ENCODE measurements around the gene CHMP1A.
"Not testable (repeated sequence)": the region's sequence is repeated elsewhere in the genome, so short reads cannot be mapped to it uniquely, and the experiment has no call there.

Gene CHMP1A

DNA sequence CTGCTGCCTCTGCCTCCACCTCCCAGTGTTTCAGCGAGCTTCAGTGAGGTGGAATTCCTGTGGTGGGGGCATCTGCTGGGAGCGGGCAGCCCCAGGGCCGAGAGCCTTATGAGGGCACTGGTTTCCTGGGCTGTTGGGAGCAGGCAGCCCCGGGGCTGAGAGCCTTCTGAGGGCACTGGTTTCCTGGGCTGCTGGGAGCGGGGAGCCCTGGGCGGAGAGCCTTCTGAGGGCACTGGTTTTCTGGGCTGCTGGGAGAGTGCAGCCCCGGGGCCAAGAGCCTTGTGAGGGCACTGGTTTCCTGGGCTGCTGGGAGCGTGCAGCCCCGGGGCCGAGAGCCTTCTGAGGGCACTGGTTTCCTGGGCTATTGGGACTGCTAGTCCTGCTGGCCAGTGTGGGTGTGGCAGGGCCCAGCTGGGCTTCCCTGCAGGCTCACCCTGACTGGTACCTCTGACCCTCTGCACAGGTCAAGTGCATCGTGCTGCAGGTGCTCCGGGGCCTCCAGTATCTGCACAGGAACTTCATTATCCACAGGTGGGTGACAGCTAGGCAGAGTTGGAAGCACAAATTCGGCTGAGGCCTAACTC, 34.6 kb upstream of the CHMP1A start:
- DNase-seq (ENCODE audit: low read depth) = no peak

DNA sequence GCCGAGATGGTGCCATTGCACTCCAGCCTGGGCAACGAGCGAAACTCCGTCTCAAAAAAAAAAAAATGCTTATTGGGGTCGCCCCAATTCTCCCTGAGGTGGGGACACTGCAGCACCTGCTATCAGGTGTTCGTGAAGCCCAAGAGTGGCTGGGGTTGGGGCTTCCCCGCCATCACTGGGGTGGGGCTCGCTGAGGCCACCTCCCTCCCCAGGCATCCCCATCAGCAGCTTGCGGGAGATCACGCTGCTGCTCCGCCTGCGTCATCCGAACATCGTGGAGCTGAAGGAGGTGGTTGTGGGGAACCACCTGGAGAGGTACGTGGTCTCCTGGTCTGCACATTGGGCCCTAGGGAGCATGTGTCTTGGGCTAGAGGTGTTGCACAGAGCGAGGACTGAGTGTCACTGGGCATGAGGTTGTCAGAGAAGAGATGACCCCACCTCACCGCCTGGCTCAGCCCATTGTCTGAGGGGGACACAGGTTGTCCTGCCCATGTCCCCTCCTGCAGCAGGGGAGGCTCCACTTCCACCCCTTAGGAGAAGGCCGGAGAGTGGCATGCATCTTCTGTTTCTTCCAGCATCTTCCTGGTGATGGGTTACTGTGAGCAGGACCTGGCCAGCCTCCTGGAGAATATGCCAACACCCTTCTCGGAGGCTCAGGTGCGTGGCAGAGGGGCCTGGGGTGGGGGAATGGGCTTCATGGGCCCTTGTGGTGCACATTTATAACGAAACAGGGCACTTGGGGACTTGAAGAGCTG, 33.9 kb upstream of the CHMP1A start:
- DNase-seq (ENCODE audit: low read depth) = no peak

DNA sequence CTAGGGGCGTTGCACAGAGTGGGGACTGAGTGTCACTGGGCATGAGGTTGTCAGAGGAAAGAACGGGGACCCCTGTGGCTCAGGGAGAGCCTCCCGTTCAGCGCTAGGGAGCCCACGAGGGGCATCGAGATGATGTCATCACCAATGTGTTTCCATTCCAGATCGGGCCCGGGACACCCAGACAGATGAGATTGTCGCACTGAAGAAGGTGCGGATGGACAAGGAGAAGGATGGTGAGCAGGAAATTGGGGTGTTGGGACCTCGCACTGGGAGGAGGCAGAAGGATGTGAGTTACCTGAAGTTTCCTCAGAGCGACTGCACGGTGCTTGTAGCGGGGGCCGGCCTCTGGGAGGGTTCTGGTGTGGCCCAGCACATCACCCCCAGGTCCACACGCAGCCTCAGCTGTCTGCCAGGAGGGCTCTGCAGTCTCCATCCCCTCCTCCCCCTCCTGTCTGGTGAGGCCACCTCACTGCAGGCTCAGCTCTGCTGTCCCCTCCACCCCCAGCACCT, 32.9 kb upstream of the CHMP1A start:
- no peak for DNase-seq (ENCODE audit: low read depth)

DNA sequence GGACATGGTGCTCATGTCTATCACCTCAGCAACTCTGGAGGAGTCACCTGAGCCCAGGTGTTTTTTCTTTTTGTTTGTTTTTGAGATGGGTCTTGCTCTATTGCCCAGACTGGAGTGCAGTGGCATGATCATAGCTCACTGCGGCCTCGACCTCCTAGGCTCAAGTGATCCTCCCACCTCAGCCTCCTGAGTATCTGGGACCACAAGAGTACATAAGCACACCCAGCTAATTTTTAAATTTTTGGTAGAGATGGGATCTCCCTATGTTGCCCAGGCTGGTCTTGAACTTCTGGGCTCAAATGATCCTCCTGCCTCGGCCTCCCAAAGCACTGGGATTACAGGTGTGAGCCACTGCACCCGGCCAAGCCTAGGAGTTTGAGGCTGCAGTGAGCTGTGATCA, 32.1 kb upstream of the CHMP1A start:
- not testable (repeated sequence) for DNase-seq (ENCODE audit: low read depth)

DNA sequence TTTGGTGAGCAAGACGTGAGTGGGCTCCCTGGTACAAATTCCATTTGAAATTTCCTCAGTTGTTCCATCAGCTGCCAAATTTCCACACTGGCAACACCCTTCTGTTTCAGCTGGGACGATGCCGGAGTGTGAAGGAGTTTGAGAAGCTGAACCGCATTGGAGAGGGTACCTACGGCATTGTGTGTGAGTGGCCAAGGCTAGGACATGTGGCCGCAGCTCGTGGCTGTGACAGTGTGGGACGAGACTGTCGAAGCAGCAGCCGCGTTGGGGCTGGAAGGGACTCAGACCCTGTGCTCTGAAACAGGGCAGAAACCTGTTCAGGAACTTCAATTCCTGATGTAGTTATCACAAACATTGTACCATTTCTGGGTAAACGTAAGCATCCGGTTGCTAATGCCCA, 31.6 kb upstream of the CHMP1A start:
- DNase-seq (ENCODE audit: low read depth) = no peak

DNA sequence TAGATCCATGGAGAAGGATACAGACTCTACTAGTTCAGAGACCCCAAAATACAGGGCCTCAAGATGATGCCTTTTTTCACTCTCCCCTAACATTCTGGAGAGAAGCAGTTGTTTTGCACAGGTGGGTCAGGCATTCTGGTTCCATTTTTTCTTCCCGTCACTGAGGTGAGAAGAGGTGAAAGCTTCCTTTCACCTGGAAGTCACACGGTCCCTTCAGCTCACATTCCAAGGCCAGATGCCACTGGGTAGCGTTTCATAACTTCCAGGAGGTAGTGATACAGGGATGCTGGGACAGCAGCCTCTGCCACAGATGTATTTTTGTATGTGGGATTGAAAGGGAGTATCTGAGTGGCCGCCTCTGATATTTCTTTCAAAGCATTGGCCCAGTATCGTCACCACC, 30.9 kb upstream of the CHMP1A start:
- no peak for DNase-seq (ENCODE audit: low read depth)

DNA sequence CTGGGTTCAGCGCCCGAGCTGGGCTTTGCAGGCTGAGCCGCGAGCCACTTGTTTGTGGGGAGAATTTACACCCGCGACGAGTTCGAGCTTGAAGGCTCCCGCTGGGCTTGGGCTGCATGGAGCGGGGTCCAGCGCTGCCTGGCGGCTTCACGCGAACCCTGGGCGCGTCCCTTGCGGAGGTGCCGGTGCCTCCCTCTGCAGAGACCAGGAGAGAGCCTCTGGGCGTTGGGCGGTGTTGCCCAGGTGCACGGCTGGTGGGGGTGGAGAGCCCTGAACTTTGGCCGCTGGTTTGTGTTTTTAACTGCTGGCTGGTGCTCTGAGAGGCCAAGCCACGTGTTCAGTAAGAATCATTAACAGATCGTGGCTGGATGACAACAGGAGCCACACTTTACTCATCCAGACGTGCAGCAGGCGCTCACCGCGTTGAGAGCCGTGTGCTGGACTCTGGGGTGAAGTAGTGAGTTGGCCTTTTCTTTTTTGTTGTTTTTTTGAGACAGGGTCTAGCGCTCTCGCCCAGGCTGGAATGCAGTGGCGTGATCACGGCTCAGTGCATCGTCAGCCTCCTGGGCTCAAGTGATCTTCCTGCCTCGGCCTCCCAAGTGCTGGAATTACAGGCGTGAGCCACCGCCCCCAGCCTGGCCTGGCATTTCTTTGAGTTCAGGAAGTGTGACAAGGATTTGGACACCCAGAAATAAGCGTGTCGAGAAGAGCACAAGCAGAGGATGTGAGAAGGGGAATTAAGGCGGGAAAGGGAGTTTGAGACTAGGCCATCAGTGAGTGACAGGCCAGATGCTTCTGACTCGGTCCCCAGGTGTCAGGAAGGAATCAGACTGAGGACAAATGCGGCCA, 29.8 kb upstream of the CHMP1A start:
- no peak for DNase-seq (ENCODE audit: low read depth)

DNA sequence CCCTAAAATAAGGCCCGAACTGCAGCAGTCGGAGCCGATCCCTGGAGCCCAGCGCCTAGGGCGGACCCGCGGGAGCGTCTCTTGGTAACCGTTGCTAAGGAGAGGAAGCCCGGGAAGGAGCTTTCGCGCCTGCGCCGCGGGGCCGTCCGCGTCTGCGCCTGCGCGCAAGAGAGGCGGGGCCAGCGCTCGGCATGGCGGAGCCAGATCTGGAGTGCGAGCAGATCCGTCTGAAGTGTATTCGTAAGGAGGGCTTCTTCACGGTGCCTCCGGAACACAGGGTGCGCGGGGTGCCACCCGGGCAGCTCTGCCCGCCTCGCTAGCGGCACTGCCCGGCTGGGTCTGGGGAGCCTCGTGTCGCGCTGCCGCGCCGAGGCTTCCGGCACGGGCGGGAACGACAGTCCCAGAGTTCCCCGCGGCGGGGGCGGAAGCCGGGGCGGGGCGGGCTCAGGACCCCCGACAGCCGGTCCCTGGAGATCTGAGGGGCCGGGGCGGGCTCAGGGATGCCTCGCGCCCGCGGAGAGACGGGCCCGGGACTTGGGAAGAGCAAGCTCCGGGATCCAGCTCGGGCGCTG, 29.1 kb upstream of the CHMP1A start, which contains the start of gene CDK10:
CDK10 (plus strand) TSS at position 170 of the 572 bp plus-strand sequence; CDS start at position 192, 22 bp downstream.
- DNase-seq (ENCODE audit: low read depth) = peak; percentile 86

DNA sequence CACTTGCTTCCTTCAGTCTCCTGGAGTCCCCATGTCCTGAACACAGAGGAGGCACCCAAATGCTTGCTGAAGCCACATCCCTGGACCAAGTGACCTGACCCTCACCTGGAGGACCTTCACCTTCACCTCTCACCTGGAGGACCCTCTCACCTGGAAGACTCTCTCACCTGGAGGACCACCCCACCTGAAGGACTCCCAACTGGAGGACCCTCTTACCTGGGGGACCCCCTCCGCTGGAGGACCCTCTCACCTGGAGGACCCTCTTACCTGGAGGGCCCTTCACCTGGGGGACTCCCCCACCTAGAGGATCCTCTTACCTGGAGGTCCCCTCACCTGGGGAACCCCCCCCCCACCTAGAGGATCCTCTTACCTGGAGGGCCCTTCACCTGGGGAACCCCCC, 28.4 kb upstream of the CHMP1A start:
- DNase-seq (ENCODE audit: low read depth) = no peak

DNA sequence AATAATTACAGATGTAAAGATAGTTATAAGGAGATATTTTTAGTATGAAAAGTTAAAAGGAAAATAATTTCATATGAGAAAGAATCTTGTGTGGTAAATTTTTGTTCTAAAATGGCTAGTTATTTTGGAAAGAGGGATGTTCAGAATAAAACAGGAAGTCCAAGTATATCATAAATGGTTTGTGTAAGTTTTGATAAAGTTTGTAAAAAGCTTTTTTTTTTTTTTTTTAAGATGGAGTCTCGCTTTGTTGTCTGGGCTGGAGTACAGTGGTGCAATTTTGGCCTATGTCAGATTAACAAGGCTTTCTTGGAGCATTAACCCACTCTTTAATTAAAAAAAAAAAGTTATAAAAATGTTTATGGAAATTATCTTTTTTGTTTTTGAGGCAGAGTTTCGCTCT, 20.8 kb upstream of the CHMP1A start:
- DNase-seq (ENCODE audit: low read depth) = no peak

DNA sequence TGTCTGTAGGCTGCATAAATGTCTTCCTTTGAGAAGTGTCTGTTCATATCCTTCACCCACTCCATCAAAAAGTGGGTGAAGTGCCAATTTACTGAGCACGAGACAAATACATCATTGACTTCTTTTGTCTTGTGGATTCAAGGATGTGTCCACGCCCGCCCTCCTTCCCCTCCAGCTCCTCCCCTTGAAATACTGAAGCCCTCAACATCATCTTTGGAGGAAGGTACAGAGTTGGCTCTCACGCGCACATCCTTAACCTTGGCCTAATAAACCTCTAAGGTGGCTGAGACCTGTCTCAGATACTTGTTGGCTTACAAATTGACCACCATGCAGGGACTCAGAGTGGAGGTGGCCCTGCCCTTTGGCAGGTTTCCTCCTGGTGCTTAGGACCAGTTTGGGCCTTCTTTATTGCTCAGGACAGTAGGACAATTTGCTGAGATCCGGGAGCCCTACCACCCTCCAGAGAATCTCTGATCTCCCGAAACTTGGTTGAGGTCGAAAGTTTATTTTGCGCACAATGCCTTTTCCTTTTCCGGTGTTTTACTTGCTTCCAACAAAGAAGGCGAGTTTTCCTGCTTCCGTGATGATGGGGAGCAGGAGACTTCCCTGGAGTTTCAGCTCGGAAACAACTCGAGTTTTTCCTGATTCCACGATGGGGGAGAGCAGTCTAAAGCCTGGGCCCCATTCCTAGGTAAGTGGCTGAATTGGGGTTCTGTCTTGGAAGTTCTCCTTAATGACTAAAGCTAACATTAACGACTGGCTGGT, 14.9 kb upstream of the CHMP1A start:
- no peak for DNase-seq (ENCODE audit: low read depth)

DNA sequence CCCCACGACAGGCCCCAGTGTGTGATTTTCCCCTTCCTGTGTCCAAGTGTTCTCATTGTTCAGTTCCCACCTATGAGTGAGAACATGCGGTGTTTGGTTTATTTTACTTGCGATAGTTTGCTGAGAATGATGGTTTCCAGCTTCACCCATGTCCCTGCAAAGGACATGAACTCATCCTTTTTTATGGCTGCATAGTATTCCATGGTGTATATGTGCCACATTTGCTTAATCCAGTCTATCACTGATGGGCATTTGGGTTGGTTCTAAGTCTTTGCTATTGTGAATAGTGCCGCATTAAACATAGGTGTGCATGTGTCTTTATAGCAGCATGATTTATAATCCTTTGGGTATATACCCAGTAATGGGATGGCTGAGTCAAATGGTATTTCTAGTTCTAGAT, 14.1 kb upstream of the CHMP1A start:
- DNase-seq (ENCODE audit: low read depth) = not testable (repeated sequence)

DNA sequence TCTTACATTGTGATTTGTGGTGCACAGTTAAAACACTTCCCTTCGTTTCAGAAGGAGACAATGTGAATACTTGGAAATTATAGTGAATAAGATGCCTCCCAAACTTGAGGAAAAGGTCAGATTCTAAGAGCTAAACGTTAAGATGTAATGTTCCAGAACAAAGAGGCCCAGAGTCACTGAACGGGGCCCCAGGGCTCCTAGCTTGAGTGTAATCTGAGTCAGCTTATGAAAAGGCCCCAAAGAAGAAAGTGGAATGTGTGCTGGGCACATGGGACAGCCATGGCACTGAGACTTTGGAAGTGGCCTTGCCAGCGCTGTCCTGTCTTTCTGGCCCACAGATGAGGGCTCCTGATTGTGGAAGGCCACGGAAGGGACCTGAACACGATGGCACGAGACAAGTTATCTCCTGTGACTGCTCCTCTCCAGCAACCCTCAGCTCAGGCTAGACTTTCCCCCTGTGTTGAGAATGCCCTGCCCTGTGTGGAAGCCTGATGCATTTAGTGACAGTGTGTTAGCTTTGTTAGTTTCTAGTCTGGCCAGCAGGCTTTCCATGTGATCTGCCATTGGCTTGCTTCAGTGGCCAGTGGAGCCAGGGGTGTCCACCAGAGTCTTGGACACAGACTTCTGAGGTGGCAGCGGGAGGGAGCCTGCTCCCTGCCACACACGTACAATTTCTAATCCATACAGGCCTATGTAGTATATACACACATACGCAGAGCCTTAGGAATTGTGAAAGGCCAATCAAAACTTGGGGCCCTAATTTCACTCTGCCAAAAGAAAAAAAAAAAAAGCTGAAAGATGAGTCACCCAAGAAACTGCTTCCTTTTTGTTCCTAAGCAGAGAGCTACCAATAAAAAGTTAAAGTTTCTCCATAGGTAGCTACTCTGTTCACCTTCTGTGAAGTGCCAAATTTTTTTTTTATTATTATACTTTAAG, 13.3 kb upstream of the CHMP1A start:
- no peak for DNase-seq (ENCODE audit: low read depth)

DNA sequence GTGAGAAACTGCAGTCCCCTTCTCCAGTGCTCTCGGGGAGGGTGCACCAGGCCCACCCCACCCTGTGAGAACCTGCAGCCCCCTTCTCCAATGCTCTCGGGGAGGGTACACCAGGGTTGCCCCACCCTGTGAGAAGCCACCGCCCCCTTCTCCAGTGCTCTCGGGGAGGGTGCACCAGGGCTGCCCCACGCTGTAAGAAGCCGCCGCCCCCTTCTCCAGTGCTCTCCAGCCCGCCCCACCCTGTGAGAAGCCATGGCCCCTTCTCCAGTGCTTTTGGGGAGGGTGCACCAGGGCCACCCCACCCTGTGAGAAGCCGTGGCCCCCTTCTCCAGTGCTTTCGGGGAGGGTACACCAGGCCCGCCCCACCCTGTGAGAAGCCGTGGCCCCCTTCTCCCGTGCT, 12.2 kb upstream of the CHMP1A start:
- DNase-seq (ENCODE audit: low read depth) = no peak

DNA sequence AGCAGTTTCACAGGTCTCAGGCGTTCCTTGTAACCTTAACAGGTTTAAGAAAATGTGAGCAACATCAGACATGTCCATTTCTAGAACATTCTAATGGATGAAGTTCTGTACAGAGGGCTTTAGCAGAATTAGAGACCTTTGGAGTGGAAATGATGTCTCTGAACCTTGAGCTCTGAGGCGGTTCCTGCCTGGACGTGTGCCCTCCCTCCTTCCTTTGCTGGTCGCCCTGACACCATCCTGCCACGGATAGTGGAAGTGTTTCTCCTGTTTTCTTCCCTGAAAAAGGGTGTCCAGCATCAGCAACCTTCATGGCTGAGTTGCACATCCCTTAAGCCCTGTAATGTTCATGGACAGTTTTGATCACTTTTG, 11.3 kb upstream of the CHMP1A start:
- no peak for DNase-seq (ENCODE audit: low read depth)

DNA sequence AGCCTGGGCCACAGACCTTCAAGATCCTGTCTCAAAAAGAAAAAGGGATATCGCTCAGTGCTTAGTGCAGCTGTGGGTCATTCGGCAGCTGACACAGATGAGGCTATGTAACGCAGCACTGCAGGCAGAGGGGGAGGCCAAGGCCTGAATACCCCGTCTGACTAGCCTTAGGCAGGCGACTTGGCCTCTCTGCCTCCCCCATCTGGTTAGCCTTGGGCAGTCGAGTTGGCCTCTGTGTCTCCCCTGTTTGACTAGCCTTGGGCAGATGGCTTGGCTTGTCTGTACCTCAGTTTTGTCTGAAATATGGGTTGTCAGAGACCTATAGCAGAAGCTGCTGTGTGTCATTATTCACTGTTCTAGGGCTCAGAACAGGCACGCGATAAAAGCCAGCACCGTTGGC, 10.1 kb upstream of the CHMP1A start:
- no peak for DNase-seq (ENCODE audit: low read depth)

DNA sequence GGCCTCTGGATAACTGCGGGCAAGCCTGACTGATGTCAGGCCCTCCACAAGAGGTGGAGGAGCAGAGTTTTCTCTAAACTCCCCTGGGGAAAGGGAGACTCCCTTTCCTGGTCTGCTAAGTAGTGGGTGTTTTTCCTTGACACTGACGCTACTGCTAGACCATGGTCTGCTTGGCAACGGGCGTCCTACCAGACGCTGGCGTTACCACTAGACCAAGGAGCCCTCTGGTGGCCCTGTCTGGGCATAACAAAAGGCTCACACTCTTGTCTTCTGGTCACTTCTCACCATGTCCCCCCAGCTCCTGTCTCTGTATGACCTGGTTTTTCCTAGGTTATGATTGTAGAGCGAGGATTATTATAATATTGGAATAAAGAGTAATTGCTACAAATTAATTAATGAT, 9.5 kb upstream of the CHMP1A start:
- DNase-seq (ENCODE audit: low read depth) = not testable (repeated sequence)

DNA sequence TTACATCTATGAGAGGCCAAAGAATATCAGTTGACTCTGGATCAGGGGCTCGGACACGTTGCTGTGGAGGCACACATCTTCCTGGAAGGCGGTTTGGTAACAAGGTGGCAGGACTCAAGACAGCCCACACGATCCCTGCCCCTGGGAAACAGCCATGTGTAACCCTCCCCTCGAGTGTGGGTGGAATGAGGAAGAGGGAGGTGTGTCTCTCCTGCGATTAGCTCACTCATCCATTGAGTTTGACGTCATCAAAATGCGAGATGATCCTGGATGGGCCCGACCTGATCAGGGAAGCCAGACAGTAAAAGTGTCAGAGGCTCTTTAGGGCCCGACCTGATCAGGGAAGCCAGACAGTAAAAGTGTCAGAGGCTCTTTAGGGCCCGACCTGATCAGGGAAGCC, 6.7 kb upstream of the CHMP1A start:
- DNase-seq (ENCODE audit: low read depth) = not testable (repeated sequence)

DNA sequence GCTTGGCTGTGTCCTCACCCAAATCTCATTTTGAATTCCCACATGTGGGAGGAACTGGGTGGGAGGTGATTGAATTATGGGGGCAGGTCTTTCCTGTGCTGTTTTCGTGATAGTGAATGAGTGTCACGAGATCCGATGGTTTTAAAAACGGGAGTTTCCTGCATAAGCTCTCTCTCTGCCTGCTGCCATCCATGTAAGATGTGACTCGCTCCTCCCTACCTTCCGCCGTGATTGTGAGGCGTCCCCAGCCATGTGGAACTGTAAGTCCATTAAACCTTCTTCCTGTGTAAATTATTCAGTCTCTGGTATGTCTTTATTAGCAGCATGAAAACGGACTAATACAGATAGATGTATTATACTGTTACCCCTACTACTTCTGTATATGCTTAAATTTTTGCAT, 3.7 kb upstream of the CHMP1A start:
- no peak for DNase-seq (ENCODE audit: low read depth)

DNA sequence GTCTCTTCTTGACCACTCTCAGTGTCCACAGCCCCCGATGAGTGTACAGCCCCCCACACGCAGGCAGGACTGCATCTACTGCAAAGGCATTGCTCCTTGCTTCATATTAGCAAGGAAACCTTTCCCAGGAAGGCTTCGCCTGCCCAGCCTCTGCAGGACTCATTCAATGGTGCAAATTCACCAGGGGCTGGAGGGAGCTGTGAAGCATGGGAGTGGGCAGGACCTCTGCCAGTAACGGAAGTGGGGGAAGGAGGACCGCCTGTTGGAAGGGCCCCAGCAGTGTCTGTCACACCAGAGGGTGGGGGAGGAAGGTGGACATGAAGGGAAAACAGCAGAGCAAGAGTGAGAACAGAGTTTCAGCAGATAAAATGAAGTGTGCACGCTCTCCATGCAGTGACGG, 2.6 kb upstream of the CHMP1A start:
- no peak for DNase-seq (ENCODE audit: low read depth)

Data from HS-27A (cell line).